GM18507 (cell line): ENCODE measurements around the gene DNA2.

ENCODE experiments used
- DNase-seq: peaks from one replicate; pipeline ENCODE4 v3.0.0; 2011; ENCODE audit warnings: low read depth; ENCODE audit not compliant: insufficient read length; ENCODE audit errors: extremely low spot score
- FAIRE-seq: peaks from 2 replicates; lab custom pipeline; 2011; peaks lifted over from hg19 to GRCh38; lab: Jason Lieb, UNC

DNA2 gene

GRCh38 chr10:68366600-68366999, 105.2 kb downstream of the DNA2 start:
- DNase-seq (no peak), FAIRE-seq (no peak)

- DNase-seq (no peak), FAIRE-seq (no peak)
Observed at GRCh38 chr10:68365611-68366010, 106.2 kb downstream of the DNA2 start.

- DNase-seq (no peak), FAIRE-seq (no peak)
Observed at GRCh38 chr10:68364101-68364886, 107.5 kb downstream of the DNA2 start.
